Lower lobe of right lung (tissue), 2 donors: ENCODE data around the gene GPATCH1. TPM values are rescaled to one million over a fixed set of nuclear protein-coding genes. Genes with fewer than 3 reads are reported as not detected.

Experiments
- ATAC-seq, 2 donors: fragments of 200-7000 bp; cut with Tn5 transposase; one replicate each; pipeline ENCODE4 v1.9.1; 2020 to 2022; ENCODE audit warnings: mild to moderate bottlenecking in 2 of 2, moderate library complexity in 2 of 2
- DNase-seq: peaks from one replicate; pipeline ENCODE4 v3.0.0-alpha.2; 2020
- H3K27ac ChIP-seq: fragments of 200-600 bp; one replicate; pipeline ENCODE4 v1.8.0; 2022
- H3K27me3 ChIP-seq: fragments of 200-600 bp; one replicate; pipeline ENCODE4 v1.8.0; 2022; ENCODE audit warnings: low read depth
- H3K36me3 ChIP-seq: fragments of 200-600 bp; one replicate; pipeline ENCODE4 v1.8.0; 2022; ENCODE audit warnings: mild to moderate bottlenecking
- H3K4me1 ChIP-seq: fragments of 200-600 bp; one replicate; pipeline ENCODE4 v1.8.0; 2022
- H3K4me3 ChIP-seq: fragments of 200-600 bp; one replicate; pipeline ENCODE4 v1.8.0; 2022; ENCODE audit warnings: mild to moderate bottlenecking
- H3K9me3 ChIP-seq: fragments of 200-600 bp; one replicate; pipeline ENCODE4 v1.8.0; 2022
- CTCF ChIP-seq: fragments of 200-600 bp; IDR thresholded peaks from one replicate; pipeline ENCODE4 v1.8.0; 2022; ENCODE audit warnings: antibody characterized with exemption, mild to moderate bottlenecking
- intact Hi-C: fragments of 100-400 bp; cut with DNase I; formaldehyde crosslinking; loops from one replicate; pipeline ENCODE4 v1.11.0; 2022
- total RNA-seq: library from RNA; stranded (reverse); fragmentation: NEBNext Ultra II Directional; extraction: Animal tissue kit (Norgen Biotek cat#: 25700); gene quantifications from one replicate; pipeline ENCODE4 v1.2.1, GENCODE V29; 2021
- donor health status: DM: no; HTN: yes; CAD: no; lungs with severe emphysema.

Gene GPATCH1
- total RNA-seq, 1 donor from 2014 or later, result 8.4 TPM

DNA sequence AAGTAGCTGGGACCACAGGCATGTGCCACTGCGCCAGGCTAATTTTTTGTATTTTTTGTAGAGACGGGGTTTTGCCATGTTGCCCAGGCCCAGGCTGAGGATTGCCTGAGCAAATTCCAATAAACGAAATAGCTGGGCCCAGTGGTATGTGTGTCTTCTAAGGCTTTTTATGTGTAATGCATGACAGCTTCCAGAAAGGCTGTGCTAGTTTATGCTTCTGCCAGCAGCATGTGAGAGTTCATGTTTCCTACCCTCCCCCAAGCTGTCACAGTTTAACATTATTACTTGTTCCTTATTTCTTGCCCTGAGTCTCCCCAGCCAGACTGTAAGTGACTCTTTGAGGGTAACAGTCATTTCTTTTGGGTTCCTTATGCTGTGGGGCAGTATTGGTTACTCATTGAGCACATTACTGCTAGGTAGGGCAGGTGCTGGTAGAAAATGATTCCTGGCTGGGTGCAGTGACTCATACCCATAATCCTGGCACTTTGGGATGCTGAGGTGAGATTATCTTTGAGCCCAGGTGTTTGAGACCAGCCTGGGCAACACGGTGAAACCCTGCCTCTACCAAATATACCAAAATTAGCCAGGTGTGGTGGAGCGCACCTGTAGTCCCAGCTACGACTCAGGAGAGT lies 13.6 kb downstream of the GPATCH1 start:
- intact Hi-C loops, result no loop called here
- ATAC-seq (no peak), DNase-seq (no peak)
- H3K4me3 ChIP-seq, result no peak overlapping the region
- H3K9me3 ChIP-seq, result no peaks in the 10 kb centered on the region
- no peak for TF ChIP-seq CTCF
- no peaks in the 10 kb centered on the region for H3K4me1 ChIP-seq
- no peaks in the 10 kb centered on the region for H3K27me3 ChIP-seq
- H3K36me3 ChIP-seq, result peaks cover 97% of the 10 kb centered on the region
- H3K27ac ChIP-seq, result no peak overlapping the region

GRCh38 chr19:33096005-33096404 lies 15.0 kb downstream of the GPATCH1 start:
- intact Hi-C loops, result no loop called here
- ATAC-seq, result no peak
- no peak overlapping the region for H3K4me3 ChIP-seq
- H3K9me3 ChIP-seq, result no peaks in the 10 kb centered on the region
- H3K27ac ChIP-seq, result no peak overlapping the region
- no peak for TF ChIP-seq CTCF
- DNase-seq, result no peak
- H3K4me1 ChIP-seq, result no peaks in the 10 kb centered on the region
- H3K27me3 ChIP-seq, result no peaks in the 10 kb centered on the region
- H3K36me3 ChIP-seq, result peaks cover 96% of the 10 kb centered on the region

DNA sequence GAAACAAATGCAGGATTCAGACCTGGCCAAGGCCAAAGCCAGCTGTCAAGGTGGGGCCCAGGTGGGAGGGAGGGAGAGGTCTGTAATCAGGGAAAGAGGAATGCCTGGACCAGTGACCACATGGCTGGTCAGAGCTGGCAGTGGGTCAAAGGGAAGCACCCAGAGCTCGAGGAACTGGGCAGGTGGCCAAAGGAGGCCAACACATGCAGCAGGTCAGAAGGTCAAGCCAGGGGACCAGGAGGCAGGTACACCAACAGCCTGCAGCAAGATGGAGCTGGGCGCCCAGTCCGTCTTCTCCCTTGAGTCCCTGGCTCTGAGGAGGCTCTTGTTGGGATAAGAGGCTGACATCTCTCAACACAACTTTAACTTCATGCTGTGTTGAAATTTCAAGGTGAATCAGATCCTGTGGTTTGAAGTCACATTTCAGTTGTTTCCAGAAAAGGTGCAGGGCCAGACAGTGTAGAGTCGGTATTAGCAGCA lies 17.1 kb downstream of the GPATCH1 start:
- peaks cover 97% of the 10 kb centered on the region for H3K36me3 ChIP-seq
- no peak for TF ChIP-seq CTCF
- H3K27ac ChIP-seq, result no peak overlapping the region
- no peaks in the 10 kb centered on the region for H3K9me3 ChIP-seq
- intact Hi-C loops, result no loop called here
- ATAC-seq, result peak in 1 of 2 donors; percentile 19
- DNase-seq, result no peak
- no peaks in the 10 kb centered on the region for H3K4me1 ChIP-seq
- no peak overlapping the region for H3K4me3 ChIP-seq
- no peaks in the 10 kb centered on the region for H3K27me3 ChIP-seq

GRCh38 chr19:33100894-33101644 lies 20.1 kb downstream of the GPATCH1 start:
- TF ChIP-seq CTCF, result no peak
- no peaks in the 10 kb centered on the region for H3K4me1 ChIP-seq
- DNase-seq (no peak), ATAC-seq (peak; percentile 52 to 72)
- H3K9me3 ChIP-seq, result no peaks in the 10 kb centered on the region
- H3K27ac ChIP-seq, result no peak overlapping the region
- no peaks in the 10 kb centered on the region for H3K27me3 ChIP-seq
- no peak overlapping the region for H3K4me3 ChIP-seq
- peaks cover 94% of the 10 kb centered on the region for H3K36me3 ChIP-seq
- intact Hi-C loops, result no loop called here

GRCh38 chr19:33102893-33103292 lies 21.9 kb downstream of the GPATCH1 start:
- ATAC-seq, result no peak
- intact Hi-C loops, result no loop called here
- no peak for TF ChIP-seq CTCF

More at GRCh38 chr19:33102893-33103292, 21.9 kb downstream of the GPATCH1 start:
- H3K27me3 ChIP-seq, result no peaks in the 10 kb centered on the region
- no peak for DNase-seq
- H3K4me1 ChIP-seq, result no peaks in the 10 kb centered on the region
- no peak overlapping the region for H3K4me3 ChIP-seq
- no peak overlapping the region for H3K27ac ChIP-seq
- no peaks in the 10 kb centered on the region for H3K9me3 ChIP-seq
- peaks cover 94% of the 10 kb centered on the region for H3K36me3 ChIP-seq
